ENCODE results near the gene GRK6. TPM values are rescaled to one million over a fixed set of nuclear protein-coding genes. Genes with fewer than 3 reads are reported as not detected.

Gene GRK6
- polyA plus RNA-seq, 1 of the 3 experiments (the other 2 are of a cell fraction) = 39.5 TPM

DNA sequence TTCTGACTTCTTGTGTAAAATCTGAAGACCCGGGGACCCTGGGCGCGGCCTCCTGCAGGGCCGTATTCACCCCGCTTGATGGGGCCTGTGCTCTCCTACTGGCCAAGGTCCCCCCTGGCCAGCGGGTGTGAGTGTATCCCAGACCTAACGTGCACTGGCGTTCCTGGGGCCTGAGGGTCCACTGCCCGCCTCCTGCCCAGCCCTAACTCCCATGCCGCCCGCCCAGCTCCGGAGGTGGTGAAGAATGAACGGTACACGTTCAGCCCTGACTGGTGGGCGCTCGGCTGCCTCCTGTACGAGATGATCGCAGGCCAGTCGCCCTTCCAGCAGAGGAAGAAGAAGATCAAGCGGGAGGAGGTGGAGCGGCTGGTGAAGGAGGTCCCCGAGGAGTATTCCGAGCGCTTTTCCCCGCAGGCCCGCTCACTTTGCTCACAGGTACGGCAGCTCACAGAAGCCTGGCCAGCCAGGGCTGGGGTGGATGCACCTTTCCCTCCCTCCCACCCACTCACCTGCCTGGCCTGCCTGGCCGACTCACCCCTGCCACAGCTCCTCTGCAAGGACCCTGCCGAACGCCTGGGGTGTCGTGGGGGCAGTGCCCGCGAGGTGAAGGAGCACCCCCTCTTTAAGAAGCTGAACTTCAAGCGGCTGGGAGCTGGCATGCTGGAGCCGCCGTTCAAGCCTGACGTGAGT, 9.5 kb downstream of the GRK6 start:
- Histone ChIP-seq H3F3A (replicated peaks; ENCODE audit: insufficient read depth) (peaks cover 10% of the 10 kb centered on the region), H3K79me2 (ENCODE audit: insufficient read depth) (no peaks in the 10 kb centered on the region), H3K9me2 (no peaks in the 10 kb centered on the region), H3K27me3 (ENCODE audit: insufficient read depth) (no peaks in the 10 kb centered on the region), H3K9me3 (no peaks in the 10 kb centered on the region), H3K27ac (ENCODE audit: low read depth in 2 of 2, low read length in 1 of 2) (no peak overlapping the region), H3K36me3 (replicated peaks in 1 of 2; ENCODE audit: control insufficient read depth in 1 of 2, insufficient read depth in 2 of 2, low read length in 1 of 2) (peaks cover 12 to 51% of the 10 kb centered on the region in 2 experiments), H3K4me1 (ENCODE audit: control insufficient read depth in 1 of 2, insufficient read depth in 2 of 2, low read depth in 1 of 2, low read length in 1 of 2) (peaks cover 0 to 7% of the 10 kb centered on the region in 2 experiments; a peak in 1 of 4 replicates), H3K4me2 (no peak overlapping the region), H4K20me1 (ENCODE audit: insufficient read depth) (no peaks in the 10 kb centered on the region), H2AFZ (ENCODE audit: low read depth) (no peak overlapping the region), H3K9ac (no peak overlapping the region), H3K4me3 (ENCODE audit: low read depth in 2 of 2, low read length in 1 of 2) (no peak overlapping the region)
- WGBS (ENCODE audit: low lambda C conversion rate) = 95% methylated on average over 34 of the region's 37 CpGs
- TF ChIP-seq, protein P1, sequence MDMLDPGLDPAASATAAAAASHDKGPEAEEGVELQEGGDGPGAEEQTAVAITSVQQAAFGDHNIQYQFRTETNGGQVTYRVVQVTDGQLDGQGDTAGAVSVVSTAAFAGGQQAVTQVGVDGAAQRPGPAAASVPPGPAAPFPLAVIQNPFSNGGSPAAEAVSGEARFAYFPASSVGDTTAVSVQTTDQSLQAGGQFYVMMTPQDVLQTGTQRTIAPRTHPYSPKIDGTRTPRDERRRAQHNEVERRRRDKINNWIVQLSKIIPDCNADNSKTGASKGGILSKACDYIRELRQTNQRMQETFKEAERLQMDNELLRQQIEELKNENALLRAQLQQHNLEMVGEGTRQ (IDR thresholded peaks at IDR 0.05; ENCODE audit: borderline replicate concordance, low read depth, low read length) = no peak
- TF ChIP-seq POLR2AphosphoS5 (IDR thresholded peaks at IDR 0.05; ENCODE audit: low read depth, low read length) = 0 out of 2 replicates have a peak, but pooled peaks have one; percentile 11
- ChIA-PET CTCF (interaction anchor here (0.9 to 2.8 kb wide), 4 partner anchors 11 to 46 kb away, joined by 3 to 15 read pairs (median 4); partner anchors contain the start of gene PRR7), POLR2A (interaction anchor here (2.1 kb wide), 1 partner anchor 9 kb away, joined by 6 read pairs; the partner anchor contains the start of gene GRK6)
- DNase-seq = no peak

DNA sequence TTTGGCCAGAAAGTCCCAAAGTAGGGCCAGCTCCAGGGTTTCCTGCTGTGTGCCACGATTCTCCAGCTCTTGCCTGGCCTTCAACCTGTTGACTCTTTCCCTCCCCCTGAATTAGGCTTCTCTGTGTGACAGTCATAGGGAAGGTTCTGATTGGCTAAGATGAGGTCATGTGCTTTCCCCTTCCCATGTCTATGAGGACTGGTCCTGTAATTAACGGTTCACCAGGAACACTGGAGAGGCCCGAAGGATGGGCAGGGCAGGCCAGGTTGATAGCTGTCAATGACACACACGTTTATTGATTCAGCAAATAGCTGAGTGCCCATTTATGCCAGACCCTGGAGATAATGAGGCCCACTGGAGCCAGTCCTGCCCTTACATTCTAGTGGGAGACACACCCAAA, 11.1 kb downstream of the GRK6 start:
- no peak overlapping the region for H3K4me2 ChIP-seq
- ChIA-PET CTCF (interaction anchor here (0.7 to 2.8 kb wide), 6 partner anchors 9 to 34 kb away, joined by 3 to 15 read pairs (median 3); no protein-coding TSS in a partner anchor), POLR2A (interaction anchor here (1.6 to 2.1 kb wide), 2 partner anchors 8 to 11 kb away, joined by 3 to 6 read pairs; partner anchors contain the start of gene GRK6)
- no peak overlapping the region for H2AFZ ChIP-seq (ENCODE audit: low read depth)
- DNase-seq = no peak
- no peaks in the 10 kb centered on the region for H3K9me3 ChIP-seq
- H3F3A ChIP-seq (replicated peaks; ENCODE audit: insufficient read depth) = peaks cover 10% of the 10 kb centered on the region
- 88% methylated on average over 4 of the region's 4 CpGs for WGBS (ENCODE audit: low lambda C conversion rate)
- H3K27me3 ChIP-seq (ENCODE audit: insufficient read depth) = no peaks in the 10 kb centered on the region
- TF ChIP-seq, protein P2, sequence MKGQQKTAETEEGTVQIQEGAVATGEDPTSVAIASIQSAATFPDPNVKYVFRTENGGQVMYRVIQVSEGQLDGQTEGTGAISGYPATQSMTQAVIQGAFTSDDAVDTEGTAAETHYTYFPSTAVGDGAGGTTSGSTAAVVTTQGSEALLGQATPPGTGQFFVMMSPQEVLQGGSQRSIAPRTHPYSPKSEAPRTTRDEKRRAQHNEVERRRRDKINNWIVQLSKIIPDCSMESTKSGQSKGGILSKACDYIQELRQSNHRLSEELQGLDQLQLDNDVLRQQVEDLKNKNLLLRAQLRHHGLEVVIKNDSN (IDR thresholded peaks at IDR 0.05; ENCODE audit: borderline replicate concordance, low read depth) = peak; percentile 37; the same call in 1 of the 2 replicates
- TF ChIP-seq, protein P3, sequence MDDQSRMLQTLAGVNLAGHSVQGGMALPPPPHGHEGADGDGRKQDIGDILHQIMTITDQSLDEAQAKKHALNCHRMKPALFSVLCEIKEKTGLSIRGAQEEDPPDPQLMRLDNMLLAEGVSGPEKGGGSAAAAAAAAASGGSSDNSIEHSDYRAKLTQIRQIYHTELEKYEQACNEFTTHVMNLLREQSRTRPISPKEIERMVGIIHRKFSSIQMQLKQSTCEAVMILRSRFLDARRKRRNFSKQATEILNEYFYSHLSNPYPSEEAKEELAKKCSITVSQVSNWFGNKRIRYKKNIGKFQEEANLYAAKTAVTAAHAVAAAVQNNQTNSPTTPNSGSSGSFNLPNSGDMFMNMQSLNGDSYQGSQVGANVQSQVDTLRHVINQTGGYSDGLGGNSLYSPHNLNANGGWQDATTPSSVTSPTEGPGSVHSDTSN (IDR thresholded peaks at IDR 0.05) = no peak
- TF ChIP-seq, protein P4, sequence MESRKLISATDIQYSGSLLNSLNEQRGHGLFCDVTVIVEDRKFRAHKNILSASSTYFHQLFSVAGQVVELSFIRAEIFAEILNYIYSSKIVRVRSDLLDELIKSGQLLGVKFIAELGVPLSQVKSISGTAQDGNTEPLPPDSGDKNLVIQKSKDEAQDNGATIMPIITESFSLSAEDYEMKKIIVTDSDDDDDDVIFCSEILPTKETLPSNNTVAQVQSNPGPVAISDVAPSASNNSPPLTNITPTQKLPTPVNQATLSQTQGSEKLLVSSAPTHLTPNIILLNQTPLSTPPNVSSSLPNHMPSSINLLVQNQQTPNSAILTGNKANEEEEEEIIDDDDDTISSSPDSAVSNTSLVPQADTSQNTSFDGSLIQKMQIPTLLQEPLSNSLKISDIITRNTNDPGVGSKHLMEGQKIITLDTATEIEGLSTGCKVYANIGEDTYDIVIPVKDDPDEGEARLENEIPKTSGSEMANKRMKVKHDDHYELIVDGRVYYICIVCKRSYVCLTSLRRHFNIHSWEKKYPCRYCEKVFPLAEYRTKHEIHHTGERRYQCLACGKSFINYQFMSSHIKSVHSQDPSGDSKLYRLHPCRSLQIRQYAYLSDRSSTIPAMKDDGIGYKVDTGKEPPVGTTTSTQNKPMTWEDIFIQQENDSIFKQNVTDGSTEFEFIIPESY (IDR thresholded peaks at IDR 0.05; ENCODE audit: borderline replicate concordance, low read depth) = no peak
- H3K36me3 ChIP-seq (replicated peaks in 1 of 2; ENCODE audit: control insufficient read depth in 1 of 2, insufficient read depth in 2 of 2, low read length in 1 of 2) = peaks cover 12 to 42% of the 10 kb centered on the region in 2 experiments
- H3K27ac ChIP-seq (ENCODE audit: low read depth in 2 of 2, low read length in 1 of 2) = no peak overlapping the region
- no peaks in the 10 kb centered on the region for H4K20me1 ChIP-seq (ENCODE audit: insufficient read depth)
- H3K4me1 ChIP-seq (ENCODE audit: control insufficient read depth in 1 of 2, insufficient read depth in 2 of 2, low read depth in 1 of 2, low read length in 1 of 2) = peaks cover 0 to 7% of the 10 kb centered on the region in 2 experiments; a peak in 1 of 4 replicates
- H3K9ac ChIP-seq = no peak overlapping the region
- H3K9me2 ChIP-seq = no peaks in the 10 kb centered on the region
- no peak overlapping the region for H3K4me3 ChIP-seq (ENCODE audit: low read depth in 2 of 2, low read length in 1 of 2)
- no peaks in the 10 kb centered on the region for H3K79me2 ChIP-seq (ENCODE audit: insufficient read depth)
